ENCODE results near the gene BRPF3. TPM values are rescaled to one million over a fixed set of nuclear protein-coding genes. Genes with fewer than 3 reads are reported as not detected.

Gene BRPF3
- total and polyA plus RNA-seq, 10 of the 15 experiments (the other 5 are each of a cell fraction or from before 2014, with no cell fraction given): 2.3 to 16.1 (median 6.7) TPM

GRCh38 chr6:36201612-36202011 lies 5.1 kb downstream of the BRPF3 start:
- ChIA-PET POLR2A (no interaction called here), CTCF (interaction anchor here (1.2 kb wide), 1 partner anchor 14 kb away, joined by 4 read pairs; no protein-coding TSS in a partner anchor), SMC1A (ENCODE audit: uncharacterized antibody, unreplicated experiment) (interaction anchor here (2.5 kb wide), 1 partner anchor 69 kb away, joined by 10 read pairs; no protein-coding TSS in a partner anchor), RAD21 (ENCODE audit: unreplicated experiment) (no interaction called here)
- 33% methylated on average over 3 of the region's 3 CpGs for WGBS (ENCODE audit: insufficient coverage, insufficient replicate concordance, low lambda C conversion rate, missing lambda C conversion rate)
- Histone ChIP-seq H3K36me3 (ENCODE audit: control insufficient read depth in 2 of 2, insufficient read depth in 2 of 2, low read length in 1 of 2) (peaks cover 7 to 13% of the 10 kb centered on the region in 2 experiments; a peak in 3 of 4 replicates), H2AFZ (ENCODE audit: control insufficient read depth, low read depth, low read length) (no peak overlapping the region), H3K79me2 (ENCODE audit: control insufficient read depth, insufficient read depth, low read length) (no peaks in the 10 kb centered on the region; the same call in 1 of the 2 replicates), H3K9ac (ENCODE audit: control insufficient read depth, insufficient read depth, low read length) (no peak overlapping the region), H3K4me3 (no peak overlapping the region), H3K4me1 (ENCODE audit: control insufficient read depth, insufficient read depth, low read length) (peaks cover 18% of the 10 kb centered on the region), H3K9me3 (replicated peaks; ENCODE audit: control insufficient read depth, insufficient read depth, low read length) (no peaks in the 10 kb centered on the region; the same call in 2 of the 3 replicates), H3K27ac (ENCODE audit: control insufficient read depth, insufficient read depth) (no peak overlapping the region), H3K27me3 (replicated peaks in 1 of 2; ENCODE audit: control insufficient read depth in 2 of 2, insufficient read depth in 2 of 2, low read length in 1 of 2) (no peaks in the 10 kb centered on the region), H4K20me1 (ENCODE audit: control insufficient read depth, insufficient read depth) (no peaks in the 10 kb centered on the region), H3K4me2 (ENCODE audit: control insufficient read depth, insufficient read depth) (no peak overlapping the region)
- intact Hi-C loops (cut with micrococcal nuclease; ENCODE audit: unreplicated experiment): no loop called here
- in situ Hi-C loops (cut with MboI): no loop called here
- FAIRE-seq: no peak
- BruUV-seq (replicated peaks): no TSS peak
- ATAC-seq: no peak
- DNase-seq (ENCODE audit: low read depth, low spot score): no peak
- TF ChIP-seq JUNB (IDR thresholded peaks at IDR 0.05) (no peak), RAD21 (IDR thresholded peaks at IDR 0.05; ENCODE audit: insufficient read depth, low read depth, low read length) (no peak), TARDBP (IDR thresholded peaks at IDR 0.05; ENCODE audit: borderline replicate concordance) (no peak), RFX5 (IDR thresholded peaks at IDR 0.05; ENCODE audit: low read depth, low read length) (no peak), SIN3A (IDR thresholded peaks at IDR 0.05; ENCODE audit: low read depth, low read length) (no peak), E2F8 (IDR thresholded peaks at IDR 0.05; ENCODE audit: low read depth, partially characterized antibody) (no peak), NRF1 (conservative IDR thresholded peaks at IDR 0.05; ENCODE audit: low read depth, low read length) (no peak), RBBP5 (conservative IDR thresholded peaks at IDR 0.05) (no peak), MXI1 (IDR thresholded peaks at IDR 0.05; ENCODE audit: low read depth, low read length) (no peak), E2F4 (IDR thresholded peaks at IDR 0.05; ENCODE audit: low read depth, low read length) (no peak), MEF2A (IDR thresholded peaks at IDR 0.05; ENCODE audit: insufficient read depth, low read depth, low read length) (no peak), NR2F1 (conservative IDR thresholded peaks at IDR 0.05) (no peak), CTCF (IDR thresholded peaks at IDR 0.05 in 2 of 3, conservative IDR thresholded peaks at IDR 0.05 in 1 of 3; ENCODE audit: control insufficient read depth in 2 of 3, extremely low read depth in 1 of 3, insufficient read depth in 1 of 3, low read depth in 3 of 3, low read length in 3 of 3) (no peak), SKIL (IDR thresholded peaks at IDR 0.05; ENCODE audit: low read depth, poor library complexity, severe bottlenecking) (no peak), RELB (IDR thresholded peaks at IDR 0.05; ENCODE audit: low read depth) (no peak)

All from GM12878 (cell line).